HCT116 (cell line): ENCODE measurements around the gene CERS6. TPM values are rescaled to one million over a fixed set of nuclear protein-coding genes. Genes with fewer than 3 reads are reported as not detected.

ENCODE experiments used
- ATAC-seq: fragments of 200-7000 bp; cut with Tn5 transposase; 2 replicates; pipeline ENCODE4 v1.9.1; 2020; ENCODE audit warnings: mild to moderate bottlenecking, moderate library complexity
- BruUV-seq: library from RNA; stranded (reverse); fragments of 400-500 nt; replicated peaks from 2 replicates; lab custom pipeline; 2021; lab: Mats Ljungman, UMichigan
- CTCF ChIA-PET: fragments of 300-600 bp; sonication (Branson Sonifier 250); formaldehyde crosslinking; loops from one replicate; lab custom pipeline; 2021; ENCODE audit warnings: antibody characterized with exemption; lab: Charles Lee
- POLR2A ChIA-PET: fragments of 300-600, 350-600 bp; sonication (Branson Sonifier 250); formaldehyde crosslinking; loops from one replicate; lab custom pipeline; 2021; ENCODE audit warnings: antibody characterized with exemption; lab: Charles Lee
- RAD21 ChIA-PET, 2 experiments: fragments of 300-600 bp; sonication (Branson Sonifier 250); formaldehyde crosslinking; loops; one replicate each; lab custom pipeline; 2023; ENCODE audit warnings: low total read pairs in 2 of 2; ENCODE audit not compliant: uncharacterized antibody in 2 of 2, unreplicated experiment in 2 of 2, low non-redundant PET in 1 of 2; lab: Charles Lee
- DNase-seq: peaks from one replicate; pipeline ENCODE4 v3.0.0-alpha.2; 2010; ENCODE audit warnings: low read depth, low spot score
- H2AFZ ChIP-seq: fragments of 200-600 bp; shearing (Covaris generic), sonication (generic); 2 replicates; pipeline ENCODE4 v1.6.1; 2017; ENCODE audit warnings: low read depth, mixed run types, mixed read lengths, antibody characterized with exemption, low read length; ENCODE audit not compliant: poor library complexity, severe bottlenecking
- H3K27ac ChIP-seq: 2 replicates; pipeline ENCODE4 v1.5.1; 2012; ENCODE audit warnings: low read depth, low read length
- H3K27me3 ChIP-seq: fragments of 200-600 bp; sonication (generic); 2 replicates; pipeline ENCODE4 v1.6.1; 2016; ENCODE audit warnings: mixed run types, low read length, mixed read lengths; ENCODE audit not compliant: insufficient read depth
- H3K36me3 ChIP-seq, 2 experiments: fragments of 200-500 bp in 1 of 2; fragments of 200-600 bp in 1 of 2; sonication (Bioruptor generic) in 1 of 2; sonication (generic) in 1 of 2; 2 replicates each; pipeline versions ENCODE4 v1.5.1 to v1.6.1; 2014 to 2016; ENCODE audit warnings: low read length in 2 of 2, inconsistent platforms in 1 of 2, mixed read lengths in 1 of 2, mixed run types in 1 of 2; ENCODE audit not compliant: insufficient read depth in 2 of 2, control insufficient read depth in 1 of 2
- H3K4me1 ChIP-seq, 2 experiments: fragments of 200-600 bp in 1 of 2; sonication (generic) in 1 of 2; 2 replicates each; pipeline versions ENCODE4 v1.5.1 to v1.6.1; 2012 to 2017; ENCODE audit warnings: low read length in 2 of 2, inconsistent platforms in 1 of 2, mild to moderate bottlenecking in 1 of 2, mixed read lengths in 1 of 2, mixed run types in 1 of 2, moderate library complexity in 1 of 2; ENCODE audit not compliant: insufficient read depth in 2 of 2, control insufficient read depth in 1 of 2
- H3K4me2 ChIP-seq: fragments of 200-600 bp; sonication (generic); 2 replicates; pipeline ENCODE4 v1.6.1; 2017; ENCODE audit warnings: mixed run types, low read length, mixed read lengths
- H3K4me3 ChIP-seq, 2 experiments: fragments of 200-600 bp in 1 of 2; sonication (generic) in 1 of 2; replicated peaks in 1 of 2; 2 replicates each; pipeline ENCODE4 v1.5.1; 2011 to 2016; ENCODE audit warnings: low read length in 2 of 2, control low read depth in 1 of 2, low read depth in 1 of 2, mild to moderate bottlenecking in 1 of 2, mixed read lengths in 1 of 2, mixed run types in 1 of 2
- H3K79me2 ChIP-seq: fragments of 200-600 bp; sonication (generic); 2 replicates; pipeline ENCODE4 v1.6.1; 2017; ENCODE audit warnings: mild to moderate bottlenecking, mixed run types, low read length, moderate library complexity, mixed read lengths; ENCODE audit not compliant: insufficient read depth
- H3K9ac ChIP-seq: fragments of 200-600 bp; sonication (generic); 2 replicates; pipeline ENCODE4 v1.6.1; 2016; ENCODE audit warnings: low read length, mixed read lengths
- H3K9me2 ChIP-seq: fragments of 200-600 bp; sonication (generic), shearing (Covaris generic); 2 replicates; pipeline ENCODE4 v1.6.1; 2017; ENCODE audit warnings: mixed run types, mild to moderate bottlenecking, moderate library complexity; ENCODE audit not compliant: insufficient read depth
- H3K9me3 ChIP-seq, 2 experiments: fragments of 200-500 bp in 1 of 2; fragments of 200-600 bp in 1 of 2; sonication (Bioruptor generic) in 1 of 2; sonication (generic) in 1 of 2; 2 replicates each; pipeline ENCODE4 v1.6.1; 2014 to 2017; ENCODE audit warnings: low read length in 2 of 2, mixed read lengths in 2 of 2, inconsistent platforms in 1 of 2, low read depth in 1 of 2, mild to moderate bottlenecking in 1 of 2, mixed run types in 1 of 2, moderate library complexity in 1 of 2; ENCODE audit not compliant: control insufficient read depth in 1 of 2, insufficient read depth in 1 of 2
- H4K20me1 ChIP-seq: fragments of 200-600 bp; sonication (generic), shearing (Covaris generic); 2 replicates; pipeline ENCODE4 v1.6.1; 2017; ENCODE audit warnings: mixed run types, mild to moderate bottlenecking, moderate library complexity; ENCODE audit not compliant: insufficient read depth
- CEBPB ChIP-seq: IDR thresholded peaks from 2 replicates; pipeline ENCODE4 v1.6.1; 2012; ENCODE audit warnings: low read depth
- CTCF ChIP-seq, 3 experiments: fragments of 200-600 bp in 1 of 3; sonication (generic) in 1 of 3; IDR thresholded peaks in 2 of 3; conservative IDR thresholded peaks in 1 of 3; 2 replicates each; pipeline ENCODE4 v1.5.1; 2012 to 2017; ENCODE audit warnings: low read depth in 2 of 3, low read length in 2 of 3, antibody characterized with exemption in 1 of 3, borderline replicate concordance in 1 of 3, control low read depth in 1 of 3, mild to moderate bottlenecking in 1 of 3, mixed read lengths in 1 of 3, mixed run types in 1 of 3, moderate library complexity in 1 of 3; ENCODE audit not compliant: insufficient read depth in 1 of 3
- TCF7L2 ChIP-seq: IDR thresholded peaks from 2 replicates; pipeline ENCODE4 v1.7.0; 2011; ENCODE audit warnings: borderline replicate concordance, inconsistent platforms; ENCODE audit not compliant: insufficient read depth, insufficient read length; ENCODE audit errors: extremely low read depth
- intact Hi-C: fragments of 100-400 bp; cut with micrococcal nuclease; formaldehyde crosslinking; loops from 2 replicates; pipeline ENCODE4 v1.10.0; 2022
- total RNA-seq: library from RNA; stranded (reverse); gene quantifications from one replicate; pipeline ENCODE4 v1.2.1, GENCODE V29; 2021; ENCODE audit not compliant: unreplicated experiment

CERS6 gene
- total RNA-seq, 1 experiment from 2014 or later: 37.0 TPM

DNA sequence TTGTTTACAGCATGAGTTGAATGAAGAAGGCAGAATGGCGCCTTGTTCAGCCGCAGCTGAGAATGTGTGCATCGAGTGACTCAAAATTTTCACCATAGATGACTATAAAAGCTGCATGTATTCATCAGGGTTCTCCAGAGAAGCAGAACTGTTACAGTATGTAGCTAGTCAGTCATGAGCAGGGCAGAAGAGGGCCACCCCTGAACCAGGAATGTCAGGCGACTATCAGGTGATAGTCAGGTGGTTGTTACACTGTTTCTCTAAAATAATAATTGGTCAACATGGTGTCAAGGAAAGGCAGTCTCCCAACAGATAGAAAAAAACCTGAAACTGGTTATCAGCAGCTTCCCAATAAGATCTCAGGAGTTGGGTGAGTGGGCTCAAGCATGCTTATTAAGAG lies 326.2 kb downstream of the CERS6 start:
- Histone ChIP-seq H3K36me3 (no peaks in the 10 kb centered on the region), H3K27ac (no peak overlapping the region), H3K9ac (no peak overlapping the region), H3K27me3 (no peaks in the 10 kb centered on the region), H3K4me1 (no peaks in the 10 kb centered on the region; a peak in 1 of 4 replicates), H2AFZ (no peak overlapping the region), H4K20me1 (no peaks in the 10 kb centered on the region), H3K4me3 (no peak overlapping the region), H3K79me2 (no peaks in the 10 kb centered on the region), H3K4me2 (no peak overlapping the region), H3K9me3 (no peaks in the 10 kb centered on the region), H3K9me2 (no peaks in the 10 kb centered on the region)
- BruUV-seq: no TSS peak
- no peak for ATAC-seq
- RAD21 ChIA-PET: no interaction called here
- DNase-seq: no peak
- POLR2A ChIA-PET: no interaction called here
- intact Hi-C loops: no loop called here
- TF ChIP-seq TCF7L2 (no peak), CTCF (IDR thresholded peaks at IDR 0.05 in 2 of 3, conservative IDR thresholded peaks at IDR 0.05 in 1 of 3; ENCODE audit: borderline replicate concordance in 1 of 3, insufficient read depth in 1 of 3, low read depth in 2 of 3, low read length in 2 of 3) (no peak)
- CTCF ChIA-PET: no interaction called here

DNA sequence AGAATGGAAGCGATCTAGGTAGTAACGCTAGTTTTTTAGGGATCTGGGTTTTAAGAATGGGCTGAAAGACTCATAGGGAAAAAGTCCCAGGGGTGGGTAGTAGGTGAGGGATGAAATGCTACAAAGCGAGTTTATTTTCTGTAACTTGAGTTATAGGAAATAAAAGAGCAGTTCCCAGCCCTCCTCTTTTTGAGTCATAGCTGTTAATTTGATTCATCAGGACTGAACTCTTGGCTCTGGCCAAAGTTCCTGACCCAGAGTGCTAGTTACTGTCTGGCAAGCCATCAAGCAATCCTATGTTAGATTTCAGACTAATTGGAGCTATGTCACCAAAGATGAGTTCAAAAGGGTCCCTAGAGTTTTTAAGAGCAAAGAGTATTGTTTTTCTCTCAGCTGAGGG lies 328.9 kb downstream of the CERS6 start:
- ChIA-PET POLR2A (no interaction called here), RAD21 (no interaction called here), CTCF (no interaction called here)
- intact Hi-C loops: no loop called here
- H3K4me2 ChIP-seq: no peak overlapping the region
- BruUV-seq: no TSS peak
- DNase-seq (no peak), ATAC-seq (no peak)
- H2AFZ ChIP-seq: no peak overlapping the region
- H3K27me3 ChIP-seq: no peaks in the 10 kb centered on the region
- H3K9ac ChIP-seq: no peak overlapping the region
- no peaks in the 10 kb centered on the region for H3K36me3 ChIP-seq
- H3K9me3 ChIP-seq: no peaks in the 10 kb centered on the region
- no peaks in the 10 kb centered on the region for H4K20me1 ChIP-seq
- H3K9me2 ChIP-seq: no peaks in the 10 kb centered on the region
- no peak for TF ChIP-seq CEBPB
- H3K27ac ChIP-seq: no peak overlapping the region
- no peak overlapping the region for H3K4me3 ChIP-seq
- no peaks in the 10 kb centered on the region; a peak in 1 of 4 replicates for H3K4me1 ChIP-seq
- no peaks in the 10 kb centered on the region for H3K79me2 ChIP-seq
